Measurements from ENCODE around the gene IL1RAPL1.

IL1RAPL1 gene

DNA sequence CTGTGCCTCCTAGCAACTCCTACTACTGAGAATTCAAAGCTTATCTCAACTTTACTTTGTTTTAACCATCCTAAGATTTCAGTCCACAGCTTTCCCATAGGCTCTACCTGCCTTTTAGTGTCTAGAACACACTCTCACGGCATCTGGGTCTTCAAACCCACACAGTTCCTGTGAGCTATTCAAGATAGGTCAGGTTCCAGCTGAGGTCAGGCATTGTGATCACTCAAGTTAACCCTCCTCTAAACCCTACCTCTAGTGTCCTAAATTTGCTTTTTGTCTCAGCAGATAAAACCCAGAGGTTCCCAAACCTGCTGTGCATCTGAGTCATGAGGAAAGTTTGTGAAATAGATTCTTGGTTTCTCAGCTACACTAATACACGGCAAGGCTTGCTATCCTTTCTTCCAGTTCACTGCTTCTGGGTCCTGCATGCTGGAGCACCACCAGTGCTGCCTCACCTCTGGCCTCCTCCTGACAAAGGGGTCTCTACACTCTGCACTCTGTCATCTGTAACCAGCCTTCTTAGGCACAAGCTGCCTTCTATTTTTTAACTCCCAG lies 1303.5 kb downstream of the IL1RAPL1 start:
- DNase-seq (ENCODE audit: low spot score), result no peak

DNA sequence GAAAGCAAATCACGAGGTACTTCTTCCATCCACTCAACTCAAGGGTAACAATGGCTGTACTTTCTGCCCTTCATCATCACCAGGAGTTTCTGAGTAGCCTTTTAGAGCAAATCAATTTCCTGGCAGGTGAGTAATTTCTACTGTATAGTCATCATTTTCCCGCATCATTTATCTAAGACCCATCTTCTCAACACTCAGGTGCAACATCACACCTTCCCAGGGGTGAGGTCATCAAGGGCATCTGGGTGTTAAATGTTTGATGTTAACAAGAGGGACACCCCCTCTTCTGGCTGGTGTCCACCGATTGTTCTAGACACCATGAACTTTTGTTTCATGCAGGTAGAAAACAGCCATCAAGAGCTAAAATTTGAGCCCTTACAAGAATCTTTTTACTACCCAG lies 1314.8 kb downstream of the IL1RAPL1 start:
- no peak for DNase-seq (ENCODE audit: low spot score)

DNA sequence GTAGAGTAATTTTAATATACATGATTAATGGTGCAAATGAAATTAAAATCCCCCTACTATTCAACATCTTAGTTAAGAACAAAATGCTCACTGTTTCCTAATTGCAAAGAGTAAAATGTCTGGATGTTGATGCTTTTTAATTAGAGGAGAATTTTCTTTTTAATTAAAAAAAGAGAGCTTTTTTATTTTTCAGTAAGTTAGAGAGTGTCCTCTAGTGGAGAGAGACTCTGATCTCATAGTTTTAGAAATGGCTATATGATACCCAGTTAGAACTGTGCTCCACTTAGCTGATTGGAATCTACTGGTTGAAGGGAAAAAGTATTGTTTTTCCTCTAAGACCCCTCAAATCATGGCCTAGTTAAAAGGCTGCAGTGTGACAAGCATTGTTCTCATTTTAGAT lies 1316.1 kb downstream of the IL1RAPL1 start:
- no peak for DNase-seq (ENCODE audit: low spot score)

DNA sequence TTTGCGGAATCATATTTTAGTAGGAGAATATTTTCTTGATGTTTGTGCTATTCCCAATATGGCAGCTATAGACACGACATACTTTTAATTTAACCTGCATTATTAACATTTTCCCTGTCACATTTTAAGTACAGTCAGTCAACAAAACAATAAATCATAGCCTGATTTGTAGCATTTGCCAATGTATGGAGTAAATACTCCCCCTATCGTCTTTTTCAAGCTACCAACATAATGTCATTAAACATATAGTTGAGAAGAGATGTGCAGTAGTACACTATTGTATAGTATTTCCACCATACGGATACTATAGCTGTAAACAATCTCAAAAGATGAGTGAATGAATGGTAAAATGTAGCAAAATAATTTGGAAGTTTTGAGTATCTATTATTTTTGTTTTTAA lies 1324.4 kb downstream of the IL1RAPL1 start:
- DNase-seq (ENCODE audit: low spot score), result no peak

DNA sequence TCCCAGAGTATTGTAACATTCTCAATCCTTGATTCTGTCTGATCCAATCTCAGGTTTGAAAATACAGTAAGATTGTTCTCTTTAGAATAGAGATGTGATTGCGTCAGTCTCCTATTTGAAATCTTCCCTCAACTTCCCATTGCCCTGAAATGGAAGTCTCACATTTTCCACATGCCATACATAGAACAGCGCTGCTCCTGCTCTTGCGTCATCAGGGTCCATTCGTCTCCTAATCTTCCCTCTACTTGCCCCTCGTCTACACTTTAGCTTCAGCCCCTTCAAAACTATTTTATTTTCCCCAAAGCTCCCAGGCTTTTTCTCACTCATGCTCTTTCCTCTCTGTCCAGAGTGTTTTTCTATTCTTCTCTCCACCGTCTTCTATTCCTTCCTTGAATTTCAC lies 1326.4 kb downstream of the IL1RAPL1 start:
- DNase-seq (ENCODE audit: low spot score), result no peak

DNA sequence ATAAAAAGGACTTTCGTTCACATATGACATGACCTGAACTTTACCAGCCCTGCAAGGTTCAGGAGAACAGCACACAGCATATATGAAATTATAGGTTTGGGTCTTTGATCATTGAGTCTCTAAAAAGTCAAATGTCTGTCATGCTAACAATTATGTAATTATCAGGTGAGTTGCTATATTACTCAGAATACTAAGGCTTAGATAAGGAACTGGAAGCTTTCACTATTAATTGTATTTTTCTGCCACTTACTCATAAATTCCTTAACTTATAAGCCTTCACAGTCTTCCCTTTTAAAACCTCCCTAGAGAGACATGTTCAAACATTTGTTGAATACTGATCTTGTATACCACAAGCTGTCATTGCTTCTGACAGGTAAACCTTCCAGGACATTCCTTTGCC lies 1335.4 kb downstream of the IL1RAPL1 start:
- DNase-seq (ENCODE audit: low spot score), result no peak

DNA sequence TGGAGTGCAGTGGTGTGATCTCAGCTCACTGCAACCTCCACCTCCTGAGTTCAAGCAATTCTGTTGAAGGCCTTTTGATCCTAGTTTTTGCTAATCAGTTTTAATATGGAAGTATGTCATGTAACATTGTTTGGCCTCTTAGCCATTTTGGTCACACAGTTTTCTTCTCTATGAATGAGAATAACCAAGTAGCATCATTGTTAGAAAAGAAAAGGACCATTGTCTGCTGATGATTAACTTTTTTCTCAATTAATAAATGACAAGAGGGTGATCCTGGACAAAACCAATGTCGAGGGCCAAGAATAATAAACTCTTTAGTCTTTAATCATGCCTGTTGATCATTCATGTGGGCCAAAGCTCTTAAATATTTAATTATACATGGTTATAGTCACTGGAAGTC lies 1338.8 kb downstream of the IL1RAPL1 start:
- DNase-seq (ENCODE audit: low spot score), result no peak

DNA sequence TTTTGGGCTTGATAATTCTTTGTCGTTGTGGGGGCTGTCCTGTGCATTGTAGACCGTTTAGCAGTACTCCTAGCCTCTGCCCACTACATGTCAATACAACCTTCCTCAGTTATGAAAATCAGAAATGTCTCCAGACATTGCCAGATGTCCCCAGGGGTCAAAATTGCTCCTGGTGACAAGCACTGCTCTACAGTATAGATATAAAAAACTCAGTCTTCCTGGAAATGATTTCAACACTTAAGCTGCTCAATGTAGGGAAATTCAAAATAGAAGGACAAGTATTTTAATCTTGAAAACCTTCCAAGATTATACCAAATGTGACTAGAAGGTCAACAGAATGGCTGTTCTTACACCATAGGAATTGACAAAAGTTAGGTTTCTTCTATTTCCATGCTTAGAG lies 1339.4 kb downstream of the IL1RAPL1 start:
- DNase-seq (ENCODE audit: low spot score), result no peak

DNA sequence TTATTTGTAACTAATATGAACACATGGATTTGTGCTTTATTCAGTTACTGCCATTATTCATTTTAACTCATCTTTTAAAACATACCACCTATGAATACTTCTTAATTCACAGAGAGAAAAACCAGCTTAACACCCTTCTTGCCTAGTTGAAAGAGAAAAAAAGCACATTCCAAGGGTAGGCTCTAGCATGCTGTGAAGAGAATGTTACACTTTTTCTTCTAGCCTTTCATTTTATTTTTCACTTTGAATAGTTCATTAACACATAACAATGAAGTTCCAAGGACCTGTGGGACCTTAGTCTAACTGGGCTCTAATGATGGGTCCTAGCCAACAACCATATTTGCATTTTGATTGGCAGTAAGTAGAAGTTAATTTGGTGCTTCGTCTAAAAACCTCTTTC lies 1348.2 kb downstream of the IL1RAPL1 start:
- no peak for DNase-seq (ENCODE audit: low spot score)

DNA sequence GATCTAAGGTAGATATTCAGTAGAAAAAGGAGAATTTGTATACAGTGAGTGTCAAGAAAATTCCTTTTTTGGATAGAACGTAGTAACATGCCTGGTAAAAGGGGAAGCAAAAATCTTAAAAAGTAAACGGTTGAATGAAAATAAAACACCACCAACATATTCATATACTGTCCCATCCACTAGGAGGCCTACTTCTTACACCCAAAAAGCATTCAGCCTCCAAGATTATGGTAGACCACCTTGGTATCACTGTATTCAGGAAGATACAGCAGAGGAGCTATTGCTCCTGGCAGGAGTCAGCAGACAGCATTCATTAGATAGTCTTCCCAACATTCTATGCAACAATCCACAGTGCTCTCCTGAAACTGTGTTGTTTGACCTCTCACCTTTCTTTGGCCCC lies 1353.5 kb downstream of the IL1RAPL1 start:
- DNase-seq (ENCODE audit: low spot score), result no peak

DNA sequence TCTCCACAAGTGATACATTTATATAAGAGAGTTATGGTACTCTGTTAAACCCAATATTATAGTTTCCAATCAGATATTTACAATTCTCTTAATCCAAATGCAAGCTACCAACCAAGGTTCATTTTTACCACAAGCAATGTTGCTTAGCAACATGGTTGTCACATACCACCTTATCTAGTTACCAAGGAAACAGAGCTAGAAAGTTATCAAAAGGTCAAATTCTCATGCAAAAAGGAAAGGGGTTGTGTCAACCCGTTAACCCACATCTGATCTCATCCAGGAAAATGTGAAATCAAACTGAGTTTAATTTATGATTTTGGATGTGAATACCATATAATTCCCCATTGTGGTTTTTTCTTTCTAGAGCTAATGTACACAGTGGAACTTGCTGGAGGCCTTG lies 1354.0 kb downstream of the IL1RAPL1 start:
- no peak for DNase-seq (ENCODE audit: low spot score)

DNA sequence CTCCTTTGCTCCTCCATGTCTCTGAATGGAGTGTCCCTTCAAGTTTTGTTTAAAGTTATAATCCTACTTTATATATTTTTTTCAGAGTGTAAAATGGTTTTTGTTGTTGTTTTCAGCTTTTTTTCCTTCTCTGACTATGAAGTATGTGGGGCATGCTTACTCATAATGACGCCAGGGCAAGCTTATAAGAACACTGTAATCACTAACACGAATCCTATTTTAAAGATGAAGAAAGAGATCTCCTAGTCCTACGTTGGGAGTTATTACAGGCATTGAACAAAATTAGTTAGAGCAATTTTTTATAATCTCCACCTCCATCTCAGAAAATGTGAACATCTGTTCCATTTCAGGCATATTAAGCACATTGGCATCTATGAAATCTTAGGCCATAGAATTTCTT lies 1360.0 kb downstream of the IL1RAPL1 start:
- DNase-seq (ENCODE audit: low spot score), result no peak

DNA sequence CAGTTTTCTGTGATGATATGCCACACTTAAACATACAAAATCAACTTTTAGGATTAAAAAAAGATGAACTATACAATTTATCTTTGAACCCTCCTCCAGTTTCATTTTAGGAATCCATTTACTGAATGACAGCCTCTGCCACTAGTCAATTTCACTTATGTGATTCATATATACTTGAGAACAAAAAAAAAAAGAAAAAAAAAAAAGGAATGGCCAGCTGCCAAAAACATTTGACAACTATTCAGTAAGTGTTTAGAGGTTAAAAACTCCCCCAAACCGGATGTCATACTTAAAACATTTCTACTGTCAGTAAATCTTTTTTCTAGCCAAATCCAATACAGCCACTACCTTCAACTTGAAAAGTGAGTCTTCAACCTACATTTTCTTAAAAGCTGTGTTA lies 1361.4 kb downstream of the IL1RAPL1 start:
- no peak for DNase-seq (ENCODE audit: low spot score)

DNA sequence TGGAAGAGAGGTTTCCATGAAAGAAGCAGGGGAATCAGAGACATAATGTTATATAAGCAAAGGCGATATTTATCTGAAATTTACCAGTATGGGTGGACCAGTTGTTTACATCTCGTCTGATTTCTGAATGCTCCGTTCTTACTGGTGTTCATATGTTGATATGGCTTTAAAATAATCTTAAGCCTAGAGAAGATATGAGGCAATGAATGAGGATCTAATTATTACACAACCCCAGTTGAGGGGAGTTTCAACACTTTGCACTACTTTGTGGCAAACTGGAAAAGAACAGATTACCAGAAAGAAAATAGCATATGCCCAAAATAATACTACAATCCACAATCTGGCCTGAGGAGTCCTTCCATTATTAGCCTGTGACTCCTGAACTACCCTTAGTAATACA lies 1364.8 kb downstream of the IL1RAPL1 start:
- DNase-seq (ENCODE audit: low spot score), result no peak

DNA sequence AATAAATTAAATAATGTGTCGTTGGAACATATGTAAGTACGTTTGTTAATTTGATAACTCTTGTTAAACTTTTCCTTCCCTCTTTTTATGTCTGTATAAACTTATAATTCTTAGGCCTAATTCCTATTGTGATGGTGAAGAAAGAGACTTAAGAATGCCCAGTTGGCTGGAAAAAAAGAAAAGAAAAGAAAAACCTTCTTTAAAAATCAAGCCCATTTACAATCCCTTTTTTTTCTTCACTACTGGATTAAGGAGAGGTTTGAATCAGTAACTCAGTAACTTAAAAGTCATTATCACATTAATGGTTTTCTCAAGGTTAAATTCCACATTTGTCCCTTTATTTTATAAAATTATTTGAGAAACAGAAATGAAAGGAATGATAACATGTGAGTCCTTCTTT lies 1374.8 kb downstream of the IL1RAPL1 start:
- DNase-seq (ENCODE audit: low spot score), result no peak

DNA sequence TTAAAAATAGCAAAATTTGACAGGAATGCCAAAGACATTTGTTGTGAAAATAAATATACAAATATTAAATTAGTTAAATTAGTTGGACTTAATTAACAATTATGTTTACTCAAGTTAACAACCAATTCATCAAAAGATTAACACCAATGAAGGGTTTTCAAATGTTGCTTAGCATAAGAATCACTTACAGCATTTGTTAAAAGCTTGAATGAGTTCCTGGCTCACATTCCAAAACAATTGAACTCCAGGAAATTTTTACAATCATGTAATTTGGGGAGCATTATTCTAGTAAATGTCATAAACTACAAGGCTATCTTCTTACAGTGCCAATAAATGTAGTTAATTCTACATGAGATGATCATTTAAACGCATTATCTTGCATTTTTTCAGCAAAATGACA lies 1378.4 kb downstream of the IL1RAPL1 start:
- DNase-seq (ENCODE audit: low spot score), result no peak

DNA sequence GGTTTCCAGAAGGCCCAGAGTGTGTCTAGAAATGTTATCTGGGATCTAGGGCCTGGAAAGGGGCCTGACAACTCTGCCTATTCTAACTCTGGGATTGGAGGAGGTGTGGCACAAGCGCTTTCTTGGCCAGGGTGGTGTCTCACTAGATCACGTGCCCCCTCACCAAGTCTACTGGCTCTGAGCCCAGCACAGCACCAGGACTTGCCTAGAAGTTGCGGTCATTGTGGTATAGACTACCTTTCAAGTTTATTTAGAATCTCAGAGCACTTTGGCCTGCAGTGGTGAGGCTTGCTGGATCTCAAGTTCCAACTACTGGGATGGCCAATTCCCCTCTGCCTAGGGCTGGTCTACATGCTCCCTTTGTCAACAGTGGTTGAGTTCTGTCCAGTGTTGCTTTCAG lies 1404.8 kb downstream of the IL1RAPL1 start:
- DNase-seq (ENCODE audit: low spot score), result no peak

DNA sequence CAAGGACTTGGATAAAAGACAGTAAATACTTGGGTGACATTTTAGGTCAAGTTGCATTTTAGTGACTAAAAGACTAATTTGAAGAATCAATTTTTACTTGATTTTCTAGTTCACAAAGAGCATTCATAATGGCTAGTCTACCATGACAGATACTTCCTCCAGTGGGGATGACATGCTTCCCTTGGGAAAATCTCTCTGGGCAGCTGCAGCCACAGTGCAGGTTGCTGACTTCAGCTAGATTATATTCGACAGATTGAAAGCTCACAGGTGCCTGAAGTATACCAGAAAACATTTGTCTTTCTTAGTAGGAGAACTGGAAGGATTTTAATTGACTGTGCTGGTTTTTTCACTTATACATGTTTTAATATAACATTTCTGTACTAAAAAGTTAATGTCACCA lies 1418.6 kb downstream of the IL1RAPL1 start:
- DNase-seq (ENCODE audit: low spot score), result no peak
